K562 (cell line): ENCODE measurements around the gene DBT. TPM values are rescaled to one million over a fixed set of nuclear protein-coding genes. Genes with fewer than 3 reads are reported as not detected.
A peak's percentile ranks its signal among the peaks of the same experiment; 100 is the strongest.

Source experiments
- ASH1L ChIP-seq: fragments of 450-650 bp; IDR thresholded peaks from 2 replicates; pipeline ENCODE4 v1.6.1; 2018; ENCODE audit warnings: borderline replicate concordance, mild to moderate bottlenecking, low read depth; ENCODE audit not compliant: partially characterized antibody
- CREM ChIP-seq: IDR thresholded peaks from 2 replicates; pipeline ENCODE4 v1.6.1; 2014; ENCODE audit warnings: antibody characterized with exemption, low read depth
- CTBP1 ChIP-seq: fragments of 450-650 bp; IDR thresholded peaks from 2 replicates; pipeline ENCODE4 v1.6.1; 2016; ENCODE audit warnings: borderline replicate concordance
- DIDO1 ChIP-seq: fragments of 450-650 bp; IDR thresholded peaks from 2 replicates; pipeline ENCODE4 v1.6.1; 2016; ENCODE audit warnings: low read depth, missing biosample characterization, missing genetic modification characterization
- DPF2 ChIP-seq: fragments of 450-650 bp; IDR thresholded peaks from 2 replicates; pipeline ENCODE4 v1.6.1; 2016
- E2F6 ChIP-seq, 2 experiments: IDR thresholded peaks; 2 replicates each; pipeline ENCODE4 v1.6.1; 2011; ENCODE audit warnings: borderline replicate concordance in 1 of 2, control low read depth in 1 of 2, low read depth in 1 of 2, low read length in 1 of 2, mild to moderate bottlenecking in 1 of 2, mixed read lengths in 1 of 2, moderate library complexity in 1 of 2; ENCODE audit not compliant: insufficient read depth in 1 of 2, insufficient read length in 1 of 2, poor library complexity in 1 of 2, severe bottlenecking in 1 of 2; ENCODE audit errors: extremely low read depth in 1 of 2
- EP300 ChIP-seq: IDR thresholded peaks from 2 replicates; pipeline ENCODE4 v1.6.1; 2012; ENCODE audit warnings: low read length, improper control_type of control experiment
- ETS2 ChIP-seq: IDR thresholded peaks from 2 replicates; pipeline ENCODE4 v1.6.1; 2016; ENCODE audit warnings: borderline replicate concordance, missing genetic modification characterization, mild to moderate bottlenecking, moderate library complexity, missing compliant biosample characterization; ENCODE audit not compliant: poor library complexity, severe bottlenecking
- FOSL1 ChIP-seq: fragments of 200-800 bp; sonication (Bioruptor generic); conservative IDR thresholded peaks from 2 replicates; pipeline ENCODE4 v1.6.1; 2016; ENCODE audit warnings: missing genetic modification characterization, missing compliant biosample characterization
- FOXJ2 ChIP-seq: fragments of 200-800 bp; sonication (Bioruptor generic); IDR thresholded peaks from 2 replicates; pipeline ENCODE4 v1.6.1; 2016; ENCODE audit warnings: missing genetic modification characterization, missing compliant biosample characterization
- LEF1 ChIP-seq: fragments of 450-650 bp; IDR thresholded peaks from 2 replicates; pipeline ENCODE4 v1.6.1; 2016; ENCODE audit warnings: mild to moderate bottlenecking
- MTA3 ChIP-seq: fragments of 450-650 bp; formaldehyde crosslinking; IDR thresholded peaks from 2 replicates; pipeline ENCODE4 v1.6.1; 2017; ENCODE audit warnings: mild to moderate bottlenecking, borderline replicate concordance
- NFIC ChIP-seq: fragments of 450-650 bp; IDR thresholded peaks from 2 replicates; pipeline ENCODE4 v1.6.1; 2017; ENCODE audit warnings: mild to moderate bottlenecking, inconsistent platforms
- NUFIP1 ChIP-seq: fragments of 450-650 bp; IDR thresholded peaks from 2 replicates; pipeline ENCODE4 v1.6.1; 2018; ENCODE audit not compliant: partially characterized antibody
- RBBP5 ChIP-seq: fragments of 200-600 bp; sonication (generic); IDR thresholded peaks from 2 replicates; pipeline ENCODE4 v1.6.1; 2012; ENCODE audit warnings: borderline replicate concordance, mild to moderate bottlenecking, low read length, control low read depth, inconsistent platforms; ENCODE audit not compliant: insufficient read depth, poor library complexity, severe bottlenecking
- SMAD4 ChIP-seq: fragments of 250-450 bp; sonication (Bioruptor Pico); conservative IDR thresholded peaks from 2 replicates; pipeline ENCODE4 v1.8.0; 2021; ENCODE audit warnings: inconsistent platforms, mild to moderate bottlenecking, moderate library complexity
- SPI1 ChIP-seq: IDR thresholded peaks from 2 replicates; pipeline ENCODE4 v1.6.1; 2011; ENCODE audit warnings: low read depth, low read length, control low read depth, borderline replicate concordance
- SUPT5H ChIP-seq: fragments of 450-650 bp; IDR thresholded peaks from 2 replicates; pipeline ENCODE4 v1.6.1; 2016
- TEAD2 ChIP-seq: fragments of 450-650 bp; IDR thresholded peaks from 2 replicates; pipeline ENCODE4 v1.6.1; 2016; ENCODE audit warnings: missing genetic modification characterization, control low read depth, missing compliant biosample characterization
- XRCC4 ChIP-seq: IDR thresholded peaks from one replicate; pipeline ENCODE4 v1.6.1; 2011; ENCODE audit not compliant: insufficient read depth, insufficient read length; ENCODE audit errors: extremely low read depth
- YY1 ChIP-seq, 3 experiments: IDR thresholded peaks; 2 replicates each; pipeline ENCODE4 v1.6.1; 2011; ENCODE audit warnings: low read length in 2 of 3, mild to moderate bottlenecking in 2 of 3, moderate library complexity in 2 of 3, borderline replicate concordance in 1 of 3, control low read depth in 1 of 3, low read depth in 1 of 3; ENCODE audit not compliant: insufficient read depth in 3 of 3, insufficient replicate concordance in 2 of 3, control insufficient read depth in 1 of 3, insufficient read length in 1 of 3; ENCODE audit errors: extremely low read depth in 1 of 3
- ZBTB8A ChIP-seq: fragments of 450-650 bp; IDR thresholded peaks from 2 replicates; pipeline ENCODE4 v1.6.1; 2018; ENCODE audit warnings: mild to moderate bottlenecking, moderate library complexity; ENCODE audit not compliant: partially characterized antibody
- ZNF134 ChIP-seq: fragments of 250-450 bp; sonication (Bioruptor Pico); conservative IDR thresholded peaks from 2 replicates; pipeline ENCODE4 v1.4.0; 2020
- ZNF707 ChIP-seq: fragments of 250-450 bp; sonication (Bioruptor Pico); conservative IDR thresholded peaks from 2 replicates; pipeline ENCODE4 v1.8.0; 2022; ENCODE audit warnings: inconsistent platforms, mild to moderate bottlenecking, moderate library complexity
- ZNF740 ChIP-seq, 3 experiments: fragments of 200-800 bp in 1 of 3; sonication (Bioruptor generic) in 1 of 3; sonication (generic) in 1 of 3; formaldehyde crosslinking in 1 of 3; IDR thresholded peaks; 2 replicates each; pipeline versions ENCODE4 v1.6.1 to v1.8.0; 2016 to 2022; ENCODE audit warnings: mild to moderate bottlenecking in 2 of 3, missing compliant biosample characterization in 2 of 3, missing genetic modification characterization in 2 of 3, missing genetic modification reagents in 1 of 3
- ZNF77 ChIP-seq: fragments of 250-450 bp; sonication (Bioruptor Pico); IDR thresholded peaks from 2 replicates; pipeline ENCODE4 v1.5.0; 2020
- polyA plus RNA-seq, 8 experiments: library from polyadenylated mRNA; depleted of rRNA in 4 of 8; stranded (reverse) in 5 of 8; unstranded in 3 of 8; fragments of >200 nt; fragmentation: Nextera tagmentation in 2 of 8; fragmentation: Illumina TruSeq in 1 of 8; extraction: Ambion mirVana in 2 of 8; extraction: Trizol in 1 of 8; gene quantifications; 2 replicates each; pipeline versions ENCODE4 v1.2.1 to v1.2.3, GENCODE V29; 2011 to 2014; ENCODE audit warnings: inconsistent platforms in 1 of 8, missing spikeins in 1 of 8
- total RNA-seq, 7 experiments: library from RNA; depleted of rRNA in 6 of 7; stranded (reverse); fragments of >200 nt in 6 of 7; fragmentation: Illumina TruSeq in 2 of 7; extraction: Trizol in 2 of 7; gene quantifications; 2 replicates each; pipeline versions ENCODE4 v1.2.1 to v1.2.3, GENCODE V29; 2011 to 2021; ENCODE audit warnings: low replicate concordance in 1 of 7

Gene DBT
- total and polyA plus RNA-seq, 9 of the 15 experiments (the other 6 are each of a cell fraction or from before 2014, with no cell fraction given), result 2.7 to 13.5 (median 7.3) TPM

- TF ChIP-seq ZNF707 (CRISPR knock-in tag), result no peak
- no peak for TF ChIP-seq ZNF77 (CRISPR knock-in tag)
- TF ChIP-seq SPI1, result no peak
- TF ChIP-seq NUFIP1, result peak; percentile 74
- peak; percentile 48 for TF ChIP-seq LEF1
- no peak for TF ChIP-seq SMAD4 (CRISPR knock-in tag)
- TF ChIP-seq ETS2 (tag), result no peak
- peak; percentile 41; the same call in 1 of the 2 replicates for TF ChIP-seq FOXJ2 (tag)
- TF ChIP-seq CREM, result peak; percentile 88
- TF ChIP-seq E2F6 (IDR thresholded peaks at IDR 0.05; ENCODE audit: borderline replicate concordance in 1 of 2, extremely low read depth in 1 of 2, insufficient read depth in 1 of 2, insufficient read length in 1 of 2, low read depth in 1 of 2, low read length in 1 of 2, poor library complexity in 1 of 2, severe bottlenecking in 1 of 2), result no peak
- peak; percentile 97 for TF ChIP-seq SUPT5H
- TF ChIP-seq RBBP5, result peak; percentile 81
- no peak for TF ChIP-seq ZBTB8A
- TF ChIP-seq NFIC, result peak; percentile 90
- TF ChIP-seq YY1 (IDR thresholded peaks at IDR 0.05; ENCODE audit: borderline replicate concordance in 1 of 3, control insufficient read depth in 1 of 3, extremely low read depth in 1 of 3, insufficient read depth in 3 of 3, insufficient read length in 1 of 3, insufficient replicate concordance in 2 of 3, low read depth in 1 of 3, low read length in 2 of 3), result peak; percentile 86 to 99 (median 94)
- TF ChIP-seq DIDO1 (tag), result peak; percentile 49; the same call in 1 of the 2 replicates
- TF ChIP-seq ZNF134 (CRISPR knock-in tag), result no peak
- peak; percentile 23; the same call in 1 of the 2 replicates for TF ChIP-seq FOSL1 (tag)
- TF ChIP-seq ASH1L, result peak; percentile 66
- TF ChIP-seq DPF2, result peak; percentile 73
- TF ChIP-seq XRCC4, result no peak
- TF ChIP-seq CTBP1, result peak; percentile 73; the same call in 1 of the 2 replicates
- TF ChIP-seq MTA3, result 0 out of 2 replicates have a peak, but pooled peaks have one; percentile 32
- peak; percentile 49 for TF ChIP-seq EP300
- 0 out of 2 replicates have a peak, but pooled peaks have one; percentile 46 for TF ChIP-seq TEAD2 (tag)
- TF ChIP-seq ZNF740 (CRISPR knock-in tag; IDR thresholded peaks at IDR 0.05), result no peak
- TF ChIP-seq ZNF740 (tag; IDR thresholded peaks at IDR 0.05), result no peak
Observed at GRCh38 chr1:100249537-100250257, at the start of gene DBT (continued).
